NAMALWA (cell line): ENCODE data around the gene KRTAP5-5.
"Not testable (repeated sequence)": the region's sequence is repeated elsewhere in the genome, so short reads cannot be mapped to it uniquely, and the experiment has no call there.

Experiments used
- DNase-seq: peaks from one replicate; pipeline ENCODE4 v3.0.0-alpha.2; 2015; ENCODE audit warnings: low spot score

The KRTAP5-5 gene

GRCh38 chr11:1629326-1630185 is at the start of gene KRTAP5-5:
KRTAP5-5 (plus strand) TSS chr11:1629775; CDS start chr11:1629841, 66 bp downstream.
- no peak for DNase-seq

DNA sequence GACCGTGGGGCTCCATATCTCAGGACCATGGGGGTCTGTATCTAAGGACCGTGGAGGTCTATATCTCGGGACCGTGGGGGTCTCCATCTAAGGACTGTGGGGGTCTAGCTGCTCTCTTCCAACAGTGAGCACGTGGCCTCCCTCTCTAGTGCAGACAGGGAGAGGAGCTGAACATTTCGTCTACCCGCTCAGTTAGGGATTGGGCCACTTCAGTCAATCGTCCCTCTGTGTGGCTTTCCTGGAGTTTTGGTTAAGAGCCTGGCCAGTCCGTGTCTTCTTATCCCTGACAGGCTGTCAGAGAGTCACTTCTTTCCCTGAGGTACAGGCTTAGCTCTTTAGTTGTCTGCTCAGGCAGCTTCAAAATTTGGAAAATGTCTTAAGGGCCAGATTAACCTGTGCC is 47.6 kb upstream of the KRTAP5-5 start:
- no peak for DNase-seq

DNA sequence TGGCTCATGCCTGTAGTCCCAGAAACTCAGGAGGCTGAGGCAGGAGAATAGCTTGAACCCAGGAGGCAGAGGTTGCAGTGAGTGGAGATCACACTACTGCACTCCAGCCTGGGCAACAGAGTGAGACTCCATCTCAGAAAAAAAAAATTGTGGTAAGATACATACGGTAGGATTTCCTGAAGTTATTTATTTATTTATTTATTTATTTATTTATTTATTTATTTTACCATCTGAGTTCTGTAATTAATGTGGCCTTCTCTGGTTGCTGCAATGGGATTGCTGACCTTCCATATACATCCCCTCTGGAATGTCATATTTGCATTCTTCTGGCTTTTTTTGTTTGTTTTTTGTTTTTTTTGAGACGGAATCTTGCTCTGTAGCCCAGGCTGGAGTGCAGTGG is 46.7 kb upstream of the KRTAP5-5 start:
- DNase-seq = not testable (repeated sequence)

- DNase-seq = not testable (repeated sequence)
Observed at GRCh38 chr11:1584661-1585370, 44.8 kb upstream of the KRTAP5-5 start, which contains the start of gene KRTAP5-1. KRTAP5-1 (minus strand) TSS chr11:1585283; CDS start chr11:1585249, 34 bp downstream.

GRCh38 chr11:1586699-1587098 is 42.9 kb upstream of the KRTAP5-5 start:
- no peak for DNase-seq

DNA sequence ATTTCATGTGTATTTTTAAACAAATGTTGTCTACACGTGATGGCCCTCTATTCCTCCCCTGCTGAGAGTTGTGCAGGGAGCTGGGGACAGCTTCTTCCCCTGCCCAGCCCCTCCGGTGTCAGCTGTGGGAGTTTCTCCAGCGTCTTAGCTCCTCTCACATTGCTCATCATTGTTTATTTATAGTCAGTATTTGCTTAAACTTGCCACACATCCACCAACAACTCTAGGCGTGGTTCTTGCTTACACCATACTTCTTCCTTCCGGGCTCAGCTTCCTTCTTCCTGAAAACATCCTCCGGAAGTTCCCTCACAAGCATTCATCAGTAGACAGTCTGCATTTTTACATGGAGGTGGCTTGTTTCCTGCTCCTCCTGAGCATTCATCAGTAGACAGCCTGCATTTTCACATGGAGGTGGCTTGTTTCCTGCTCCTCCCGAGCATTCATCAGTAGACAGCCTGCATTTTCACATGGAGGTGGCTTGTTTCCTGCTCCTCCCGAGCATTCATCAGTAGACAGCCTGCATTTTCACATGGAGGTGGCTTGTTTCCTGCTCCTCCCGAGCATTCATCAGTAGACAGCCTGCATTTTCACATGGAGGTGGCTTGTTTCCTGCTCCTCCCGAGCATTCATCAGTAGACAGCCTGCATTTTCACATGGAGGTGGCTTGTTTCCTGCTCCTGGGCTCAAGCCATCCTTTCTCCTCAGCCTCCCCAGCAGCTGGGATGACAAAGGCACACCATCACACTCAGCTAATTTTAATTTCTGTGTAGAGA is 40.2 kb upstream of the KRTAP5-5 start:
- not testable (repeated sequence) for DNase-seq

DNA sequence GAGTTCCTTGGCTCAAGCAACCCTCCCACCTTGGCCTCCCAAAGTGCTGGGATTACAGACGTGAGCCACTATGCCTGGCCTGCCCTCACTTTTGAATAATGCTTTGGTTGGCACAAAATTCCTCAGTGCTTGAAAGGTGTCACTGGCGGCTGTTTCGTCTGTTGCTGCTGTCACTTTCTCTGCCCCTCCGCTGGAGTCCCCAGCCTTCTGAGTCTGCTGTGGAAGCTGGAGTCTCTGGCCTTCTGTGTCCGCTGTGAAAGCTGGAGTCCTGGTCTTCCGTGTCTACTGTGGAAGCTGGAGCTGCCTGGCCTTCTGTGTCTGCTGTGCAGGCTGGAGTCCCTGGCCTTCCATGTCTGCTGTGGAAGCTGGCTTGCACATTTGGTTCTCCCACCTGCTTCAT is 39.6 kb upstream of the KRTAP5-5 start:
- no peak for DNase-seq

GRCh38 chr11:1592628-1593027 is 36.9 kb upstream of the KRTAP5-5 start:
- no peak for DNase-seq

- not testable (repeated sequence) for DNase-seq
Observed at GRCh38 chr11:1595994-1596575, 33.5 kb upstream of the KRTAP5-5 start.

- not testable (repeated sequence) for DNase-seq
Observed at GRCh38 chr11:1596576-1597121, 32.9 kb upstream of the KRTAP5-5 start.

DNA sequence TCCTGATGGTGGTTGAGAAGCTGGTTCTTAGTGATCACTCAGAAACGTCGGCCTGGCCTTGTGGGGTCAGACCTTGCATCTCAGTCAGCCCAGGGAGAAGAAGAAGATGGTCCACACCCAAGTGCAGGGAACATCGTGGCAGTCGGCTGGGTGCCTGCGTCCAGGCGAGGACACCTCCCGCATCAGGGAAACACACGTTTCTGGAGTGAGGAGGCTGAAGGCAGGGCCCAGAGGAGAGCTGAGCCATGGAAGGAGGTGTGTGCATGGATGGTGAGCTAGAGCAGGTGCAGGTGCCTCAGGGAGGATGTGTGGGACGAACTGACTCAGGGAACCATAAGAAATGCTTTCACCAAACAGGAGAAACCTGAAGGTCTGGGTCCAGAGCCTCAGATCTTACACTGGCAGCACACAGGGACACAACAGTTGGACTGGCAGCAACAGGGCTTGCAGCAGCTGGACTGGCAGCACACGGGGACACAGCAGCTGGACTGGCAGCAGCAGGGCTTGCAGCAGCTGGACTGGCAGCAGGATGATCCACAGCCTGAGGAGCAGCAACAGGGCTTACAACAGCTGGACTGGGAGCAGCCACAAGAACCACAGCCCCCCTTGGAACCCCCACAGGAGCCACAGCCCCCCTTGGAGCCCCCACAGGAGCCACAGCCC is 32.1 kb upstream of the KRTAP5-5 start:
- no peak for DNase-seq

GRCh38 chr11:1597994-1598380 is 31.6 kb upstream of the KRTAP5-5 start, which contains the start of gene KRTAP5-2:
KRTAP5-2 (minus strand) TSS chr11:1598294; CDS start chr11:1598250, 44 bp downstream.
- no peak for DNase-seq

DNA sequence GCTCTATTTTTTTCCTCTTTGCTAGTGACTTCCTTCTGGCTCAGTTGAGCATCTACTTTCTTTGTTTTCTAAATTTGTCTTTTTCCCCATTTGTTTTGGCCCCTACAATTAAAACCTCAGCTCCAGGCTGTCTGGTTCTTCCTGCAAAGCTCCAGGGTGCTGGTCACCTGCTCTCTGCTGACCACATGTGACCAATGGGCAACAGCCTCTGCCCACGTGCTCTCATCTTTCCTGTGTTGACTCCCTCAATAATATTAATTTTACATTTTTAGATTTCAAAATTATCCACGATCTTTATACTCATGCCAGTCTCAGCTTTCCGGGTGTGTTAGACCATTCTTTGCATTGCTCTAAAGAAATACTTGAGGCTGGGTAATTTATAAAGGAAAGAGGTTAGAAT is 31.2 kb upstream of the KRTAP5-5 start:
- DNase-seq = not testable (repeated sequence)

DNA sequence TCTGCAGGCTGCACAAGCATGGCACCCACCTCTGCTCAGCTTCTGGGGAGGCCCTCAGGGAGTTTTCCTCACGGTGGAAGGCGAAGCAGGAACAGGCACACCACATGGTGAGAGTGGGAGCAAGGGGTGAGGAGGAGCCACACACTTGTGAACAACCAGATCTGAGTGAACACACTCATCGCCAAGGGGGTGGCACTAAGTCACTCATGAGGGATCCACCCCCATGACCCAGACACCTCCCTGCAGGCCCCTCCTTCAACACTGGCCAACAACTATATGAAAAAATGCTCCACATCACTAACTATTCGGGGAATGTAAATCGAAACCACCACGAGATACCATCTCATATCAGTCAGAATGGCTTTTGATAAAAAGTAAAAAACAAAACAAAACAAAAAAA is 30.8 kb upstream of the KRTAP5-5 start:
- no peak for DNase-seq

DNA sequence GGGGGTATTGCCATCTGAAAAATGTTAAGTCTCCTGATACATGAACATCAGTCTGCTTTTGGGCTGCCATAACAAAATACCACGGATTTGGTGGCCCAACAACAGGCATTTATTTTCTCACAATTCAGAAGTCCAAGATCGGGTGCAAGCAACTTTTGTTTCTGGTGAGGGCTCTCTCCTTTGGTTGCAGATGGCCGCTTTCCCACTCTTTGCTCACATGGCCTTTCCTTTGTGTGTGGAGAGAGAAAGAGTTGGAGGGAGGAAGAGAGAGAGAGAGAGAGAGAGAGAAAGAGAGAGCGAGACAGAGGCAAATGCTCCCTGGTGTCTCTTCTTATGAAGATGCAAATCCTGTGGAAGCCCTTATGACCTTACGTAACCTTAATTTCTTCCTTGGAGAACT is 28.9 kb upstream of the KRTAP5-5 start:
- DNase-seq = no peak

- DNase-seq = not testable (repeated sequence)
Observed at GRCh38 chr11:1601663-1602062, 27.9 kb upstream of the KRTAP5-5 start.

- DNase-seq = no peak
Observed at GRCh38 chr11:1603629-1604028, 25.9 kb upstream of the KRTAP5-5 start.

GRCh38 chr11:1604181-1604580 is 25.4 kb upstream of the KRTAP5-5 start:
- no peak for DNase-seq

GRCh38 chr11:1604711-1605110 is 24.9 kb upstream of the KRTAP5-5 start:
- DNase-seq = no peak

- peak; percentile 14 for DNase-seq
Observed at GRCh38 chr11:1605923-1606322, 23.7 kb upstream of the KRTAP5-5 start.
